H1 (cell line): Measurements from ENCODE around the gene KCNT1. TPM values are rescaled to one million over a fixed set of nuclear protein-coding genes. Genes with fewer than 3 reads are reported as not detected.

Experiments
- EGR1 ChIP-seq: IDR thresholded peaks from 2 replicates; pipeline ENCODE4 v1.6.1; 2011; ENCODE audit warnings: low read depth, low read length, borderline replicate concordance
- HDAC6 ChIP-seq: IDR thresholded peaks from one replicate; pipeline ENCODE4 v1.7.1; 2012; ENCODE audit warnings: low read depth, mild to moderate bottlenecking, inconsistent platforms, low read length, moderate library complexity
- JUN ChIP-seq: IDR thresholded peaks from 2 replicates; pipeline ENCODE4 v1.6.1; 2011; ENCODE audit warnings: low read depth, mild to moderate bottlenecking, improper control_type of control experiment, low read length
- KDM5A ChIP-seq: fragments of 200-600 bp; IDR thresholded peaks from 2 replicates; pipeline ENCODE4 v1.7.1; 2012; ENCODE audit warnings: mild to moderate bottlenecking, low read length, inconsistent platforms, mixed read lengths
- MAFK ChIP-seq: IDR thresholded peaks from 2 replicates; pipeline ENCODE4 v1.6.1; 2012; ENCODE audit warnings: low read depth, mild to moderate bottlenecking, improper control_type of control experiment, low read length
- NANOG ChIP-seq: IDR thresholded peaks from 2 replicates; pipeline ENCODE4 v1.6.1; 2011; ENCODE audit warnings: low read length, low read depth, mild to moderate bottlenecking, inconsistent platforms; ENCODE audit not compliant: insufficient read depth, poor library complexity, severe bottlenecking
- TAF1 ChIP-seq: IDR thresholded peaks from 2 replicates; pipeline ENCODE4 v1.6.1; 2011; ENCODE audit warnings: mild to moderate bottlenecking, low read depth, low read length
- TBP ChIP-seq: IDR thresholded peaks from 2 replicates; pipeline ENCODE4 v1.6.1; 2011; ENCODE audit warnings: low read depth, low read length, improper control_type of control experiment
- polyA plus RNA-seq, 7 experiments: library from polyadenylated mRNA; depleted of rRNA in 3 of 7; stranded (reverse) in 5 of 7; unstranded in 2 of 7; fragments of >200 nt in 5 of 7; fragments of 200-250 nt in 2 of 7; gene quantifications; 1 replicate in 5 of 7; 2 replicates in 1 of 7; 4 replicates in 1 of 7; pipeline versions ENCODE4 v1.2.1 to v1.2.3, GENCODE V29; 2011 to 2013; ENCODE audit warnings: missing spikeins in 2 of 7, mixed read lengths in 2 of 7
- total RNA-seq: library from RNA; stranded (reverse); fragmentation: NEBNext Ultra II Directional; extraction: Animal tissue kit (Norgen Biotek cat#: 25700); gene quantifications from 2 replicates; pipeline ENCODE4 v1.2.1, GENCODE V29; 2021
- TF ChIP-seq, protein P1 (sequence below): fragments of 300-600 bp; sonication (generic); IDR thresholded peaks from 2 replicates; pipeline ENCODE4 v1.7.1; 2012; ENCODE audit warnings: low read length, moderate library complexity, mild to moderate bottlenecking, inconsistent platforms; ENCODE audit not compliant: insufficient replicate concordance
- TF ChIP-seq, protein P2 (sequence below): IDR thresholded peaks from 2 replicates; pipeline ENCODE4 v1.6.1; 2011; ENCODE audit warnings: low read depth, mild to moderate bottlenecking, low read length; ENCODE audit not compliant: insufficient read depth
- TF ChIP-seq, protein P3 (sequence below): IDR thresholded peaks from 2 replicates; pipeline ENCODE4 v1.6.1; 2012; ENCODE audit warnings: inconsistent platforms

The KCNT1 gene
- total and polyA plus RNA-seq, 2 of the 8 experiments (the other 6 are each of a cell fraction or from before 2014, with no cell fraction given), result 0.13 to 0.20 TPM

DNA sequence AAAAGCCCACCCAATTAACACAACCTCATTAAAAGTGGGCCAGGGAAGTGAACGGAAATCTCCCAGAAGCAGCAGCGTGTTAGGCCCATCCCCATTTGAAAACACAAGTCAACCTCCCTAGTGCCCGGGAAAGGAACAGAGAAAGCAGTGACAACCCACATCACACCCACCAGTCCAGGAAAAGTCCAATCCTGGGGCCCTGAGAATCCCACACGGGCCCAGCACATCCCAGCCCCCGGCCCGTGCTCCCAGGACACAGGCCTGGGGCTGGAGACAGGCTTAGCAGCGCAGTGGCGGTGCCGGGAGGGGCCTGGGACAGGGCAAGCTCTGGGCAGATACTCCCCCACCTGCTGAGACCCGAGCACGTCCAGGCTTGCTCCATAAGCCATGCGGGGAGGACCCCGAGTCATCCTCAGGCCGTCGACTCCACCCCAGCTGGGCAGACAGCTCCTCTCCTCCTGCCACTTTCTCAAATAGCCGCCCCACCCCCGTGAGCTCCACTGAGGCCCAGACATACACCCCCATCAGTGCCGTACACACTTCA is 101.0 kb downstream of the KCNT1 start (continued):
- TF ChIP-seq, protein P1, sequence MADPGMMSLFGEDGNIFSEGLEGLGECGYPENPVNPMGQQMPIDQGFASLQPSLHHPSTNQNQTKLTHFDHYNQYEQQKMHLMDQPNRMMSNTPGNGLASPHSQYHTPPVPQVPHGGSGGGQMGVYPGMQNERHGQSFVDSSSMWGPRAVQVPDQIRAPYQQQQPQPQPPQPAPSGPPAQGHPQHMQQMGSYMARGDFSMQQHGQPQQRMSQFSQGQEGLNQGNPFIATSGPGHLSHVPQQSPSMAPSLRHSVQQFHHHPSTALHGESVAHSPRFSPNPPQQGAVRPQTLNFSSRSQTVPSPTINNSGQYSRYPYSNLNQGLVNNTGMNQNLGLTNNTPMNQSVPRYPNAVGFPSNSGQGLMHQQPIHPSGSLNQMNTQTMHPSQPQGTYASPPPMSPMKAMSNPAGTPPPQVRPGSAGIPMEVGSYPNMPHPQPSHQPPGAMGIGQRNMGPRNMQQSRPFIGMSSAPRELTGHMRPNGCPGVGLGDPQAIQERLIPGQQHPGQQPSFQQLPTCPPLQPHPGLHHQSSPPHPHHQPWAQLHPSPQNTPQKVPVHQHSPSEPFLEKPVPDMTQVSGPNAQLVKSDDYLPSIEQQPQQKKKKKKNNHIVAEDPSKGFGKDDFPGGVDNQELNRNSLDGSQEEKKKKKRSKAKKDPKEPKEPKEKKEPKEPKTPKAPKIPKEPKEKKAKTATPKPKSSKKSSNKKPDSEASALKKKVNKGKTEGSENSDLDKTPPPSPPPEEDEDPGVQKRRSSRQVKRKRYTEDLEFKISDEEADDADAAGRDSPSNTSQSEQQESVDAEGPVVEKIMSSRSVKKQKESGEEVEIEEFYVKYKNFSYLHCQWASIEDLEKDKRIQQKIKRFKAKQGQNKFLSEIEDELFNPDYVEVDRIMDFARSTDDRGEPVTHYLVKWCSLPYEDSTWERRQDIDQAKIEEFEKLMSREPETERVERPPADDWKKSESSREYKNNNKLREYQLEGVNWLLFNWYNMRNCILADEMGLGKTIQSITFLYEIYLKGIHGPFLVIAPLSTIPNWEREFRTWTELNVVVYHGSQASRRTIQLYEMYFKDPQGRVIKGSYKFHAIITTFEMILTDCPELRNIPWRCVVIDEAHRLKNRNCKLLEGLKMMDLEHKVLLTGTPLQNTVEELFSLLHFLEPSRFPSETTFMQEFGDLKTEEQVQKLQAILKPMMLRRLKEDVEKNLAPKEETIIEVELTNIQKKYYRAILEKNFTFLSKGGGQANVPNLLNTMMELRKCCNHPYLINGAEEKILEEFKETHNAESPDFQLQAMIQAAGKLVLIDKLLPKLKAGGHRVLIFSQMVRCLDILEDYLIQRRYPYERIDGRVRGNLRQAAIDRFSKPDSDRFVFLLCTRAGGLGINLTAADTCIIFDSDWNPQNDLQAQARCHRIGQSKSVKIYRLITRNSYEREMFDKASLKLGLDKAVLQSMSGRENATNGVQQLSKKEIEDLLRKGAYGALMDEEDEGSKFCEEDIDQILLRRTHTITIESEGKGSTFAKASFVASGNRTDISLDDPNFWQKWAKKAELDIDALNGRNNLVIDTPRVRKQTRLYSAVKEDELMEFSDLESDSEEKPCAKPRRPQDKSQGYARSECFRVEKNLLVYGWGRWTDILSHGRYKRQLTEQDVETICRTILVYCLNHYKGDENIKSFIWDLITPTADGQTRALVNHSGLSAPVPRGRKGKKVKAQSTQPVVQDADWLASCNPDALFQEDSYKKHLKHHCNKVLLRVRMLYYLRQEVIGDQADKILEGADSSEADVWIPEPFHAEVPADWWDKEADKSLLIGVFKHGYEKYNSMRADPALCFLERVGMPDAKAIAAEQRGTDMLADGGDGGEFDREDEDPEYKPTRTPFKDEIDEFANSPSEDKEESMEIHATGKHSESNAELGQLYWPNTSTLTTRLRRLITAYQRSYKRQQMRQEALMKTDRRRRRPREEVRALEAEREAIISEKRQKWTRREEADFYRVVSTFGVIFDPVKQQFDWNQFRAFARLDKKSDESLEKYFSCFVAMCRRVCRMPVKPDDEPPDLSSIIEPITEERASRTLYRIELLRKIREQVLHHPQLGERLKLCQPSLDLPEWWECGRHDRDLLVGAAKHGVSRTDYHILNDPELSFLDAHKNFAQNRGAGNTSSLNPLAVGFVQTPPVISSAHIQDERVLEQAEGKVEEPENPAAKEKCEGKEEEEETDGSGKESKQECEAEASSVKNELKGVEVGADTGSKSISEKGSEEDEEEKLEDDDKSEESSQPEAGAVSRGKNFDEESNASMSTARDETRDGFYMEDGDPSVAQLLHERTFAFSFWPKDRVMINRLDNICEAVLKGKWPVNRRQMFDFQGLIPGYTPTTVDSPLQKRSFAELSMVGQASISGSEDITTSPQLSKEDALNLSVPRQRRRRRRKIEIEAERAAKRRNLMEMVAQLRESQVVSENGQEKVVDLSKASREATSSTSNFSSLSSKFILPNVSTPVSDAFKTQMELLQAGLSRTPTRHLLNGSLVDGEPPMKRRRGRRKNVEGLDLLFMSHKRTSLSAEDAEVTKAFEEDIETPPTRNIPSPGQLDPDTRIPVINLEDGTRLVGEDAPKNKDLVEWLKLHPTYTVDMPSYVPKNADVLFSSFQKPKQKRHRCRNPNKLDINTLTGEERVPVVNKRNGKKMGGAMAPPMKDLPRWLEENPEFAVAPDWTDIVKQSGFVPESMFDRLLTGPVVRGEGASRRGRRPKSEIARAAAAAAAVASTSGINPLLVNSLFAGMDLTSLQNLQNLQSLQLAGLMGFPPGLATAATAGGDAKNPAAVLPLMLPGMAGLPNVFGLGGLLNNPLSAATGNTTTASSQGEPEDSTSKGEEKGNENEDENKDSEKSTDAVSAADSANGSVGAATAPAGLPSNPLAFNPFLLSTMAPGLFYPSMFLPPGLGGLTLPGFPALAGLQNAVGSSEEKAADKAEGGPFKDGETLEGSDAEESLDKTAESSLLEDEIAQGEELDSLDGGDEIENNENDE, result no peak
- no peak for TF ChIP-seq MAFK
- TF ChIP-seq TBP, result no peak
- no peak for TF ChIP-seq JUN
- TF ChIP-seq TAF1, result no peak
- TF ChIP-seq, protein P2, sequence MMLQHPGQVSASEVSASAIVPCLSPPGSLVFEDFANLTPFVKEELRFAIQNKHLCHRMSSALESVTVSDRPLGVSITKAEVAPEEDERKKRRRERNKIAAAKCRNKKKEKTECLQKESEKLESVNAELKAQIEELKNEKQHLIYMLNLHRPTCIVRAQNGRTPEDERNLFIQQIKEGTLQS, result no peak
- TF ChIP-seq, protein P3, sequence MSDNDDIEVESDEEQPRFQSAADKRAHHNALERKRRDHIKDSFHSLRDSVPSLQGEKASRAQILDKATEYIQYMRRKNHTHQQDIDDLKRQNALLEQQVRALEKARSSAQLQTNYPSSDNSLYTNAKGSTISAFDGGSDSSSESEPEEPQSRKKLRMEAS, result no peak
- TF ChIP-seq EGR1, result no peak
- no peak for TF ChIP-seq HDAC6
- TF ChIP-seq NANOG, result no peak
- no peak for TF ChIP-seq KDM5A
